ENCODE results near the gene TUBA1B. TPM values are rescaled to one million over a fixed set of nuclear protein-coding genes. Genes with fewer than 3 reads are reported as not detected.
A peak's percentile ranks its signal among the peaks of the same experiment; 100 is the strongest.

The TUBA1B gene
- total RNA-seq, 2 donors from 2014 or later: 577 to 615 TPM

GRCh38 chr12:49094160-49094974 lies 36.8 kb downstream of the TUBA1B start, which contains the start of gene DHH:
DHH (minus strand) TSS chr12:49094801; CDS start chr12:49094512, 289 bp downstream.
- ATAC-seq: peak; percentile 9 to 40
- DNase-seq: peak; percentile 67
- intact Hi-C loops (cut with DNase I): no loop called here

GRCh38 chr12:49093792-49094159 lies 37.4 kb downstream of the TUBA1B start:
- DNase-seq (peak; percentile 52), ATAC-seq (peak in 1 of 2 donors; percentile 18)
- intact Hi-C loops (cut with DNase I): no loop called here

- DNase-seq (no peak), ATAC-seq (no peak)
- intact Hi-C loops (cut with DNase I): no loop called here
These were observed 38.3 kb downstream of the TUBA1B start for GRCh38 chr12:49092816-49093406.

- intact Hi-C loops (cut with DNase I): no loop called here
- peak; percentile 67 for DNase-seq
- ATAC-seq: peak in 1 of 2 donors; percentile 9
These were observed 38.9 kb downstream of the TUBA1B start for GRCh38 chr12:49092086-49092815.

- intact Hi-C loops (cut with DNase I): no loop called here
- ATAC-seq: no peak
These were observed 39.4 kb downstream of the TUBA1B start for GRCh38 chr12:49091836-49092085.

GRCh38 chr12:49091056-49091835 lies 39.9 kb downstream of the TUBA1B start:
- intact Hi-C loops (cut with DNase I): no loop called here
- DNase-seq: no peak
- no peak for ATAC-seq

More at GRCh38 chr12:49091836-49092085, 39.4 kb downstream of the TUBA1B start:
- no peak for DNase-seq

- ATAC-seq: peak; percentile 3 to 12
- peak; percentile 66 for DNase-seq
- intact Hi-C loops (cut with DNase I): loop anchor here (2.0 to 10.0 kb wide), 3 partner anchors 31 to 145 kb away; no protein-coding TSS in a partner anchor
These were observed 41.1 kb downstream of the TUBA1B start for GRCh38 chr12:49089821-49090773.

- DNase-seq (no peak), ATAC-seq (no peak)
- intact Hi-C loops (cut with DNase I): loop anchor here (2.0 to 10.0 kb wide), 3 partner anchors 32 to 146 kb away; no protein-coding TSS in a partner anchor
These were observed 42.3 kb downstream of the TUBA1B start for GRCh38 chr12:49088932-49089330.

- intact Hi-C loops (cut with DNase I): loop anchor here (2.0 to 10.0 kb wide), 3 partner anchors 32 to 146 kb away; no protein-coding TSS in a partner anchor
- ATAC-seq (peak; percentile 88 to 95), DNase-seq (peak; percentile 80)
These were observed 42.9 kb downstream of the TUBA1B start for GRCh38 chr12:49088150-49088931.

- no peak for DNase-seq
- intact Hi-C loops (cut with DNase I): loop anchor here (2.0 to 10.0 kb wide), 3 partner anchors 36 to 149 kb away; no protein-coding TSS in a partner anchor
- no peak for ATAC-seq
These were observed 45.1 kb downstream of the TUBA1B start for GRCh38 chr12:49086116-49086515.

- intact Hi-C loops (cut with DNase I): loop anchor here in 1 of 2 donors (10.0 kb wide), 1 partner anchor 150 kb away; no protein-coding TSS in a partner anchor
- DNase-seq (no peak), ATAC-seq (no peak)
These were observed 46.8 kb downstream of the TUBA1B start for GRCh38 chr12:49084438-49084837.

GRCh38 chr12:49079793-49080192 lies 51.4 kb downstream of the TUBA1B start:
- DNase-seq (no peak), ATAC-seq (no peak)
- intact Hi-C loops (cut with DNase I): loop anchor here in 1 of 2 donors (10.0 kb wide), 1 partner anchor 155 kb away; no protein-coding TSS in a partner anchor

Other genes with a start within 250 kb of the TUBA1B start
- gene FKBP11, start 205.9 kb downstream of the TUBA1B start, total RNA-seq: 10 to 100 TPM; 14.5 to 25.0 TPM
- gene ARF3, start 173.9 kb downstream of the TUBA1B start, total RNA-seq: 10 to 100 TPM; 72.2 to 90.5 TPM
- gene WNT10B, start 159.7 kb downstream of the TUBA1B start, total RNA-seq: 1 to 10 TPM in 1 of 2 donors, under 1 TPM in 1; 0.65 to 1.0 TPM
- not detected for gene WNT1, start 153.1 kb downstream of the TUBA1B start, total RNA-seq
- under 1 TPM; 0.29 to 0.84 TPM for gene DDN, start 132.0 kb downstream of the TUBA1B start, total RNA-seq
- gene PRKAG1, start 112.6 kb downstream of the TUBA1B start, total RNA-seq: 10 to 100 TPM; 70.2 to 72.2 TPM
- gene KMT2D, start 70.6 kb downstream of the TUBA1B start, total RNA-seq: 10 to 100 TPM; 44.1 to 47.4 TPM
- under 1 TPM; 0.24 to 0.41 TPM for gene RHEBL1, start 61.4 kb downstream of the TUBA1B start, total RNA-seq
- gene DHH, start 36.6 kb downstream of the TUBA1B start, total RNA-seq: 1 to 10 TPM in 1 of 2 donors, under 1 TPM in 1; 0.97 to 1.0 TPM
- gene LMBR1L, start 20.5 kb downstream of the TUBA1B start, total RNA-seq: 10 to 100 TPM; 24.4 to 46.0 TPM
- 100 to 1,000 TPM; 119 to 134 TPM for gene TUBA1A, start 57.7 kb upstream of the TUBA1B start, total RNA-seq
- 10 to 100 TPM; 68.0 to 99.9 TPM for gene TUBA1C, start 133.7 kb upstream of the TUBA1B start, total RNA-seq
- under 1 TPM in 1 of 2 donors, not detected in 1; 0.59 TPM for gene PRPH, start 163.8 kb upstream of the TUBA1B start, total RNA-seq
- gene TROAP, start 191.9 kb upstream of the TUBA1B start, total RNA-seq: 1 to 10 TPM in 1 of 2 donors, not detected in 1; 1.5 TPM
- gene C1QL4, start 205.8 kb upstream of the TUBA1B start, total RNA-seq: not detected
- gene DNAJC22, start 215.5 kb upstream of the TUBA1B start, total RNA-seq: under 1 TPM; 0.47 to 0.68 TPM
- 10 to 100 TPM in 1 of 2 donors, 1 to 10 TPM in 1; 7.6 to 10.5 TPM for gene SPATS2, start 236.1 kb upstream of the TUBA1B start, total RNA-seq